AG09309 (cell line): ENCODE data around the gene AADACL2.
"Not testable (repeated sequence)": the region's sequence is repeated elsewhere in the genome, so short reads cannot be mapped to it uniquely, and the experiment has no call there.

Source experiments
- DNase-seq: peaks from one replicate; pipeline ENCODE4 v3.0.0-alpha.2; 2010; ENCODE audit warnings: low read depth
- H3K4me3 ChIP-seq: 2 replicates; pipeline ENCODE4 v1.5.1; 2011; ENCODE audit warnings: mild to moderate bottlenecking, low read depth, low read length, moderate library complexity; ENCODE audit not compliant: control insufficient read depth
- CTCF ChIP-seq: IDR thresholded peaks from 2 replicates; pipeline ENCODE4 v1.5.1; 2011; ENCODE audit warnings: mild to moderate bottlenecking, low read depth, low read length, inconsistent platforms; ENCODE audit not compliant: insufficient read depth, control insufficient read depth; ENCODE audit errors: missing control alignments

The AADACL2 gene

GRCh38 chr3:151787626-151788025 lies 53.9 kb downstream of the AADACL2 start:
- no peak for DNase-seq
- H3K4me3 ChIP-seq: no peak overlapping the region
- no peak for TF ChIP-seq CTCF

- TF ChIP-seq CTCF: no peak
- no peak overlapping the region for H3K4me3 ChIP-seq
- no peak for DNase-seq
Observed at GRCh38 chr3:151788401-151788800, 54.7 kb downstream of the AADACL2 start.

- DNase-seq: no peak
- no peak overlapping the region for H3K4me3 ChIP-seq
- TF ChIP-seq CTCF: no peak
Observed at GRCh38 chr3:151789853-151790463, 56.2 kb downstream of the AADACL2 start.

- DNase-seq, H3K4me3 ChIP-seq: not testable (repeated sequence)
Observed at GRCh38 chr3:151790763-151791162, 57.0 kb downstream of the AADACL2 start.

GRCh38 chr3:151792411-151792810 lies 58.7 kb downstream of the AADACL2 start:
- DNase-seq: no peak
- TF ChIP-seq CTCF: no peak
- no peak overlapping the region for H3K4me3 ChIP-seq

- no peak for DNase-seq
- no peak overlapping the region for H3K4me3 ChIP-seq
- no peak for TF ChIP-seq CTCF
Observed at GRCh38 chr3:151793636-151794035, 59.9 kb downstream of the AADACL2 start.

GRCh38 chr3:151794080-151794479 lies 60.4 kb downstream of the AADACL2 start:
- no peak for DNase-seq
- H3K4me3 ChIP-seq: no peak overlapping the region
- TF ChIP-seq CTCF: no peak
